ENCODE measurements around the gene MAP3K4. TPM values are rescaled to one million over a fixed set of nuclear protein-coding genes. Genes with fewer than 3 reads are reported as not detected.

MAP3K4 gene
- polyA plus RNA-seq, 3 donors: 34.6 to 38.4 (median 36.7) TPM

DNA sequence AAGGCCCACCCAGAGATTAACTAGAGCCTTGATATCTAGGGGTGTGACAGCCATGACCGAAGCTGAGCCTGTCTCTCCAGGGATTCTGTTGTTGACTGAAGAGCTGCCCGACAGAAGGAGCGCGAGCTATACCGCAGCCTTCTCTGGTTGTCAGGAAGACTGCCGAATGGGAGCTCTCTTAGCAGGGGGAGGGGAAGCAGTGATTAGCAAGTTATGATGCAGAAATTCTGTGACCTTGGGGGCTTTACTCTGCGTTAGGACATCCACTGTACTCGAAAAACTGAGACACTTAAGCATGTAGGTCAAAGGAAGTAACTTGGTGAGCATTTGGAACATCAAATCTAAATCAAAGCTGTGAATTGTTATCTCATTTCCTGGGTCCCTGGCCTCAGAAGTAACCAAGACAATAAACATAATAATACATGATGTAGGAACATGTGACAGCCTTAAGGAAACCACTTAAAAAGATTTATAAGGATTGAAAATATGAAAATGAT is 84.7 kb downstream of the MAP3K4 start:
- no peak for DNase-seq (ENCODE audit: low read depth in 3 of 3, low spot score in 2 of 3)

DNA sequence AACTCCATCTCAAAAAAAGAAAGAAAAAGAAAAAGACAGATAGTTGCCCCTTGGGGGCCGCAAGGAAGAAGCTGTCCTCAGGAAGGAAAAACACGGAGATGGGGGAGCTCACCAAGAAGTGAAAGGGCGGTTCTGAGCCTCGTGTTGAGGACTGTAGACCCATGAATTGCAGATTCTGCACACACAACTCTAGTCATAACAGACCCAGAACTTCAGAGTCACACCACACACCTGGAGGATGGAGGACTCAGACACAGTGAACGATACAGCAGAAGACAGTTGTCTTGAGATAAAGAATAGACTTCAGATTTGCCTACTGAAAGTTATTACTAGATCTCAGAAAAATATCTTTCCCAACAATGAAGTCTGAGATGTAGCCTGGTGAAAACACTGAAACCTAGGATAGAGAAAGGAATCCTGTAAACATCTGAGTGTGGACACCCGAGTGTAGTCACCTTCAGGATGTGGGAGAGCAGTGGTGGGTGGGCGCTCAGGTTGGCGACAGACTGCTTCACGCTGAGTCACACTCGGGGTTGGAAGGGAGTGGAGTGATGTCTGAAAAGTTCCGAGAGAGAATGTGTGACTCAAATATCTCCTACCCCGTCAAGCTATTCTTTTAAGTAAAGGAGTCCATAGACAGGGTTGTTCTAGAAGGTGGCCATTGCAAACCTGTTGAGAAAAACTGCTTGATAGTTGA is 88.1 kb downstream of the MAP3K4 start:
- no peak for DNase-seq (ENCODE audit: low read depth in 3 of 3, low spot score in 2 of 3)

DNA sequence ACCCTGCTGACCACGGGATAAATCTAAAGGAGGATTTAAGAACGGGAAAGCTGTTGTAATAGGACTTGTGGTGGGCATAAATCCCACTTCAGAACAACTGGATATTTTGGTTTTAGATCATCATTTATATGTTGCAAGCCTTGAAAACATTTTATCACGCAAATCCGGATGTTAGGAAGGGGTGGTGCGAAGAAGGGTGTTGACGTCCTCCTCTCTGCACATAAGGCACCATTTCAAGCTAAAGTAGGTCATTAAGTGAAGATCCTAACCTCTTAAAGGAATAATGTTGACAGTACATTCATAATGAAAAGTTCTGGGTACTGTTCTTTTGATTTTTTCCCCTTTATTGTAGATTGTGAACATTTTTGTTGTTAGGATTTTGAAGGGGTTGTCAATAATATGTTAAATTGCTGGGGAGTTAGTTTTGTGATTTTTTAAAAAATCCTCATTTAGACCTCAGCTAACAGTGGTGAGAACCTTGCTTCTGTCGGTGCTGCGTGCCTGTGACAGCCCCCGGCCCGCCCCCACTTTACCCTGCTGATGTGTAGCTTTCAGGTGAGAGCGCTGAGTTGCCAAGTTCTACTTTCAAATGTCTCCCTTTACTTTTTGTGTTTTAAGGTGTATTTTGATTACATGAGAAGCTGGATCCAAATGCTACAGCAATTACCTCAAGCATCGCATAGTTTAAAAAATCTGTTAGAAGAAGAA is 88.8 kb downstream of the MAP3K4 start:
- DNase-seq (ENCODE audit: low read depth in 3 of 3, low spot score in 2 of 3): no peak

DNA sequence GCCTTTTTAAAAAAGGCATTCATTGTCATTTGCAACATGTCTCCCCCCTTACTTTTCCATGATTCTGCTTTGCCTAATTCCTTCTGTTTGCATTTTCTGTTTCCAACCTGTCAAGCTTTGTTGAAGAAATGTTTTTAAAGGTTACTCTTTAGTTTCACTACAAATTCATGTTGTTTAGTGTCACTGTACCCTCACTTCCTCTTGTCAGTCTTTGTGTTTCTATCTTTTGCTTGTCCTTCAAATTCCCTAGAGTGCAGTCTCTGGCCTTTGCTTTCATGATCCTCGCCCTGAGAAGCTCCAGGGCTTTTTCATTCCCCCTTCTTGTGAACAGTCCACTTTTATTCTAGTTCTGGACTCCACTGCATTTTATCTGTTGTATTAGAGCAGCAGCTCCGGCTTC is 90.6 kb downstream of the MAP3K4 start:
- DNase-seq (ENCODE audit: low read depth in 3 of 3, low spot score in 2 of 3): no peak

DNA sequence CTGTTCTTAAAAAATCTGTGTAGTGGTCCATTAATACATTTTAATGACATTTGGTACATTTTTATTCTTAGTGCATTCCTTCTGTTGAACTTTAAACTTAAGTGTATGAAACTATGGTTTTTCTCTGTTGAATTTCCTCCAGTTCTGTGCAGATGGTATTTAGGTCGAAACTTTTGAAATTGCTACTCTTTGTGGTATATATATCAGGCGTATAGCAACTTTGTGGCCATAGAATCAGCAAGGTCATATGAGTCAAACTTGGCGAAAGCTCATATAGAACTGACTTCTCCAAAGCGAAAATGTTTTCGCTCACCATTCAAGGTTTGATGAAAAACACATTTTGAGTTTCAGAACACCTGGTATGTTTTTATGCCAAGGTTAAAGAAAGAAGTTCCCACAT is 93.7 kb downstream of the MAP3K4 start:
- DNase-seq (ENCODE audit: low read depth in 3 of 3, low spot score in 2 of 3): no peak

DNA sequence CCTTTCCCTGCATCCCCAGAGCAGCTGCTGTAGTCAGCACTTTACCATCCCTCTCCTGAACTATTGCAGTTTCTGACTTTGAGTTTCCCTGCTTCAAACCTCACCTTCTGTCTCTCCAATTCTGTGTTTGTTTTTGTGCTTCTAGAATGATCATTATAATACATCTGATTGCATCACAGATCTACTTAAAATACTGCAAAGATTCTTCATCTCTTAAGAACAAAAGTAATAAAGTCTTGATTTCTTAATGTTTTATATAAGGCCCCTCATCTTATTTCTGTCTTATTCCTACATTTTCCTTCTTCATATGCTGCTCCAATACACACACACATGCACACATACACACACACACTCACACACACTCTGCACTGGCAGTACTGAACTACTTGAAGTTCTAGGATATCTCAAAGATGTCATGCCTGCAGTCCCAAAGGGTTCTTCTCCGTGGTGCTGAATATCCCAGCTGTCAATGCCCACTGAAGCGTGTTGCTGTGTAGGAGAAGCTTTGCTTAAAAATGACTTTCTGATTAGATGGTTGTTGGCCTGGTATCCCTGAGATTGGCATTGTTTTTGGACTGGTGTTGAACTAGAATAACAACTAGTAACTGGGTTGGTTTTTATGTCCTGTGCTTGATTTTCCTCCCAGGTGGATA is 97.2 kb downstream of the MAP3K4 start:
- no peak for DNase-seq (ENCODE audit: low read depth in 3 of 3, low spot score in 2 of 3)

DNA sequence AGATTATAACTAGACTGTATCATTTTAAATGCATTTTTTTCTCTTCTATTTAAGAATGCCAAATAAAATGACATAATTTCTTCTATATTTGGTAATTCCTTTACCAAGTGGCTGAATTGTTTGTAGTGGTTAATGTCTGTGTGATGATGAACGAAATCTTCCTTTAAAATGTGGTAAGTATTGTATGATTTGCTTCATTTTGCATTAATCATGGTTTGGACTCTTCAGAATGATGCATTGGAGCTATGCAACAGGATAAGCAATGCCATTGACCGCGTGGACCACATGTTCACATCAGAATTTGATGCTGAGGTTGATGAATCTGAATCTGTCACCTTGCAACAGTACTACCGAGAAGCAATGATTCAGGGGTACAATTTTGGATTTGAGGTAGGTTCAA is 99.6 kb downstream of the MAP3K4 start:
- DNase-seq (ENCODE audit: low read depth in 3 of 3, low spot score in 2 of 3): no peak

DNA sequence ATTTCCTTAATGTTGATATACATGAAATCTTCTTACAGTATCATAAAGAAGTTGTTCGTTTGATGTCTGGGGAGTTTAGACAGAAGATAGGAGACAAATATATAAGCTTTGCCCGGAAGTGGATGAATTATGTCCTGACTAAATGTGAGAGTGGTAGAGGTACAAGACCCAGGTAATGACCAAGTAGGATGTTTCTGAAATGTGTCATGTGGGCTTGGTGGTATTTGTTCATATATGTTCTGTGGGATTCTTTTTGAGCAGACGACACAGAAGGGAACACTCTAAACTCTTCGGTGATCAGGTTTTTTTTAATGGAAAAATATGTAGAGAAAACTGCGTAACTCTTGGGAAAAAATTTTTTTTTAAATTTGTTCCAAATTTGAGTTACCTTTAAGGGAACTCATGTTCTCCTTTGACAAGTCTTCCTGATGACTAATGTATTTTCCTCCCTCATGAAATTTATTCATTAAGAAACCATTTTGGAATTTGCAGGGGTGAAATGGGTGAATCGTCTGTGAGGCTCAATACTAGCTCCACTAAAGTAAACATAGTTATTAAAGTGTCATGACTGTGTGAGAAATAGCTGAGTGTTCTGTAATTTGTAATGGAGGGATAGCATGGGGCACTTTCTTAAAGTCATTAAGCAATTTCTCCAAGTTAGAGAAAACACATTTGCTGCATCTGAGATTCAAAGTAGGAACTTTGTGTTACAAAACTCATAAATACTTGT is 100.6 kb downstream of the MAP3K4 start:
- DNase-seq (ENCODE audit: low read depth in 3 of 3, low spot score in 2 of 3): no peak

DNA sequence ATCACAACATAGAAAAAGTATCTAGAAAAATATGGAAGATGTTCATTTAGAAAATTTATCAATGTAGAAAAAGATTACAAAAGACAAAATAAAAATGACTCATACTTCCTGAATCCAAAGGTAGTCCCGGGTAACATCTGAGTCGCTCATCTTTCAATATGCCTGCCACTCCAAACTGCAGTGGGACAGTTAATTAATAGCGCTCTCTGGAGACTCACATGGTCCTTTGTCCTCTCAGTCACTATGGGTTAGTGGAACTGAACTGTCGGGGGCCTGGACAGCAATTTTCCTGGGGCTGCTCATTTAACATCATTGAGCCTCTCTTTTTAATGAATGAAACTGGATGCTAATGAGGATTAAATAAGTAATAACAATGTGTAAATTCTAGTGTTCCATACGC is 103.4 kb downstream of the MAP3K4 start:
- DNase-seq (ENCODE audit: low read depth in 3 of 3, low spot score in 2 of 3): no peak

DNA sequence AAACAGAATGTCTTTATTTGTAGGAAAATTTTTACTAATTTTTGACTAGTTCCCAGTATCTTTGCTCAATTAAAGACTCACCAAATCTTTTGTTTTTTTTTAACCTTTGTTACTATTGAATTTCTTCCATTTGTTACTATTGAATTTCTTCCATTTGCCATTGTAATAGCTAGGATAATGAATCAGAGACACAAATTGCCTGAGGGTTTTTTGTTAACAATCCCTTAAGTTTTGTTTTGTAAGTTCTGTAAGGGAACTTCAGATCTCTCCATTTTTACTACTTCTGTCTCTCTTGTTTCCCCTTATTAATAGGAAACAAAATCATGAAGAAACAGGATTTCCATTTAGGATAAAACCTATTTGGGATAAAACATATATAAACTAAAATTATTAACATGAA is 104.3 kb downstream of the MAP3K4 start:
- DNase-seq (ENCODE audit: low read depth in 3 of 3, low spot score in 2 of 3): no peak

DNA sequence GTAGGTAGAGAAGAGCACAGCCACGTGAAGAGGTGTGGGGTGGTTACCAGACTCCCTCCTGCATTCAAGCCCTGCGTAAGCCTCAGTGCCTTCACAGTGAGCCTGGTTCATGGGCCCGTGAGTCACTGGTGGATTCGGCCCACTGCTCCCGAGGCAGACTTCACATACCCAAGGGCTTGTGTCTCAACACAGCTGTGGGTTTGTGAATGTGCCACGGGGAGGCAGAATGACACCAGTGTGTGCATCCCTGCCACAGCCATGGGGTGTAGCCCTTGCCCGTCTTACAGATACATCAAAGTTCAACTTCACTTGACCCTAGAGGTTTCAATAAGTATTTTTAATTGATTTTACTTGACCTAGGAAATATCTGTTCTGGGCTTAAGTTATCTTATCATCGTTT is 108.5 kb downstream of the MAP3K4 start:
- DNase-seq (ENCODE audit: low read depth in 3 of 3, low spot score in 2 of 3): no peak

DNA sequence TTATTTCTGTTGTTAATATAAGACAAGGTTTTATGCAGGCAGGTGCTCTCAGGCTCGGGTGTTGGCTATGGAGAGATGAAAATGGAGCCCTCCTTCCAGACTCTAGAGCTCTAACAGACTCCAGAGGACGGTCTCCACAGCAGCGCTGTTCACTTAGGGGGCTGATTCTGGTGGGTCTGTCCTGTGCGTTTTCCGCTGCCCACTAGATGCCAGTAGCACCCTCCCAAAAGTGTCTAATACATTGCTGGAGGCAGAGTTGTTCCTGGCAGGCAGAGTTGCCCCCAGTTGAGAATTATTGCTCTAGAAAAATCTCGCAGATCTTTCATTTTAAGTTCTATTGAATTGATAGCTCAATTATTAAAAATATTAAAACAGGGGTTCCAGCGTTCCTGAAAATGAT is 109.9 kb downstream of the MAP3K4 start:
- DNase-seq (ENCODE audit: low read depth in 3 of 3, low spot score in 2 of 3): no peak

DNA sequence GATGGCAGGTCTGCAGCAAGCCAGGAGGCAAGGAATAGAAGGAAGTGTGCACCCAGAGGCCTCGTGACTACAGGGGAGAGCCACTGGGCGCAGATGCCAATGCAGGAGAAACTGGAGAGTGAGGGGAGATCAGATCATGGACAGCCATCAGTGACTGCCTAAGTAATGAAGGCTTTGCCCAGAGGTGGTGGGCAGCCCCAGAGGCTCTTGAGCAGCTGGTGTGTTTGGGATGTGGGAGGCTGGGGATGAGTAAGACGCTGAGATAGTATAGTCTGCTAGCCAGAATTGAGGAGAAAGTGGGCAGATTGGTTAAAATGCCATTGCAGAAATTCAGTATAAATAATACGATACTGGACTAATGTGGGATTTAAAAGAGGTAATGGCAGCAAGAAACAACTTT is 111.9 kb downstream of the MAP3K4 start:
- no peak for DNase-seq (ENCODE audit: low read depth in 3 of 3, low spot score in 2 of 3)

DNA sequence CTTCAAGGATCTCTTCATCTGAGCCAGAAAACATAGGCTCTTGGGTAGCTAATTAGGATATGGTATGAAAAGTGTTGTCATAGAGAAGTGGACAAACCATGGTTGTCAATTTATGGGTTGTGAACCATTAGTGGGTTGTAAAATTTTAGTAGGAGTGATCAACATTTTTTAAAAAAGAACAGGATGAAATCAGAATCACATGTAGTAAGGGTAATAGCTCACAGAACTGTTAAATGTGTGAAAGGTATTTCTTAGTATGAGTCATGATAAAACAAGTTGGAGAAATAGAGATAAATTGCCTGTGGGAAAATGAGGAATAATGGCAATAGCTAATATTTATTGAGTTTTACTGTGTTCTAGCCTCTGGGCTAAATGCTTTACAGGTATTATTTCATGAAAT is 113.4 kb downstream of the MAP3K4 start:
- DNase-seq (ENCODE audit: low read depth in 3 of 3, low spot score in 2 of 3): no peak

DNA sequence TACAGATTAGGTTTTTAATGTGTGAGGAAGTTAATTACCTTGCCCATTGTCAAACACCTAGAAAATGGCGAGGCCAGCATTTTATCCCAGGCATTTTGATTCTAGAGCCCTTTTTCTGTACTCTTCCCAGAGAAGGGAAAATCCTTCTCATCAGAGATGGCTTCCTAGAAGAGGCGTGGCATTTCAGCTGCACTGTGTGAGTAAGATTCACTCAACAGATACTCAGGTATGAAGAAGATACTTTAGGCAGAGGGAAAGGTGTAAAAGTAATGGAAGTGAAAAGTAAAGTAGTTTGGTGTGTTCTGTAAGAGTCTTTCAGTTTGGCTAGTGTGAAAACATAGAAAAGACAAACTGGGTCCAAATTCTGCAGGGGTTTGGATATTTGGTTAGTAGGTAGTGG is 113.8 kb downstream of the MAP3K4 start:
- no peak for DNase-seq (ENCODE audit: low read depth in 3 of 3, low spot score in 2 of 3)

DNA sequence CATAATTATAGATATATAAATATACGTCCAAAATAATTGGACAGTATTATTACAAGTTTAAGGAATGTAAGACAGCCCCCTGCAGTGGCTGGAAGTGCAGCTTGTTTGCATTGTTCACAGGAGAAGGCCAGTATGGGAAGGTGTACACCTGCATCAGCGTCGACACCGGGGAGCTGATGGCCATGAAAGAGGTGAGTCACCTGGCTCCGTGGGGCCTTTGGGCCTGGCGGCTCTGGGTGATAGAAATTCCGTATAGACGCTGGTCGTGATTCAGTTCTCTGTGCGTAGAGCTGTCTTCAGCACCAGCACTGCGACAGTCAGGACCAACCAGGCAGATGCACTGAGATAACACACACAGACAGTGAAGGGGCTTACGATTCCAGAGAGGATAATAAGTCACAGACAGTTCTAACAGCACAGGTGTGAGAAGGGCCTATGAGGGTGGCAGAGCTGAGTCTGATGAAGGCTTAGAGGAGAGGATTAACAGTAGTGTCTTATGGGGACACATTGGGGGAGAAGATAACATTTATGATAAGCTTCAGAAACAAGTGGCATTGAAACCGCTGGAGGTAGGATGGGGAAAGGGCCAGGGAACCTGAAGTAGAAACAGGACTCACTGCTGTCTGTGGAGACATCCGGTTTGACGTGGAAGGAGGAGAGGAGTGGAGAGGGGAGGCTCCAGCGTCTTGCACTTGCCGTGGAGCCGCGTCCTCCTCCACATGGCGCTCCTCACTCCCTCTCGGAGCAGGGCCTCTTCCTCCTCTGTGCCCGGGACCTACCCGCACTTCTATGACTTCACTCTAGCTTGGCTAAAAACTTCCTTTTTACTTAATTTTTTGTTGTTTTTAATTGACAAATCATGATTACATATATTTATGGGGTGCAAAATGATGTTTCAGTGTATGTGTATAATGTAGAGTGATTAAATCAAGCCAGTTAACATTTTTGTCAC is 116.5 kb downstream of the MAP3K4 start:
- no peak for DNase-seq (ENCODE audit: low read depth in 3 of 3, low spot score in 2 of 3)

DNA sequence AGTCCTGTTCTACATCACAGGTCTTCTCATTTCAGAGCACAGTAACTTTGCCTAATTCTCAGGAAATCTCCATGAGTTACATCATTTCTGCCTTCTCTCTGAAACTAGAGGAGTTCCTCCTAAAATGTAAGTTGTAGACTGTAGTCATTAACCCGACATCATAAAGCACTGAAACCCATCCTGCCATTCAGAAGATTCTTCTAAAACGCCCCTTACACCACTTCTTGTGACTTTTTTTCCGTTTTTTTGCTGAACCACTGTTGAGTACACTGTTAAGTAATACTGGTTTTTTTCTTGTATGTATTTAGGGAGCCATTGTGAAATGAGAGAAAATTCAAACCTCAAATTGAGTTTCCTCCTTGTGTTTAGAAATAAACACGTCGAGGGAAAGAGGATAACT is 117.3 kb downstream of the MAP3K4 start:
- no peak for DNase-seq (ENCODE audit: low read depth in 3 of 3, low spot score in 2 of 3)

DNA sequence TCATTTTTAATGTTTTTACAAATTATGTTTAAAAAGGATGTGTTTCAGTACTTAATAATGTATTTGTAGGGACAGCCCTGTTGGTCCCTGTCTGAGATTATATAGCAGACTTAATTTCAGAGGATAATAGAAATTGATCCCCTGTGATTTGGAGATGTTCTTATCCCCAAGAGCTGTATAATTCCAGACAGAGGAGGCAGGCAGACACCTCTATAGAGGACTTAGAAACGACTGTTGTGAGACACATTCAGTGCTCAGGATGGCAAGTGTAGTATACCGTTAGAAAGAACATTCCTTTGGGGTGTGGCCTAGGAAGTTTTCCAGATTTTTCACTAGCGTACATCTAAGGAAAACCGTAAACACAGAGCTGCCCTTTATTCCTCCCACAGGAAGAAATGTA is 117.8 kb downstream of the MAP3K4 start:
- DNase-seq (ENCODE audit: low read depth in 3 of 3, low spot score in 2 of 3): no peak

DNA sequence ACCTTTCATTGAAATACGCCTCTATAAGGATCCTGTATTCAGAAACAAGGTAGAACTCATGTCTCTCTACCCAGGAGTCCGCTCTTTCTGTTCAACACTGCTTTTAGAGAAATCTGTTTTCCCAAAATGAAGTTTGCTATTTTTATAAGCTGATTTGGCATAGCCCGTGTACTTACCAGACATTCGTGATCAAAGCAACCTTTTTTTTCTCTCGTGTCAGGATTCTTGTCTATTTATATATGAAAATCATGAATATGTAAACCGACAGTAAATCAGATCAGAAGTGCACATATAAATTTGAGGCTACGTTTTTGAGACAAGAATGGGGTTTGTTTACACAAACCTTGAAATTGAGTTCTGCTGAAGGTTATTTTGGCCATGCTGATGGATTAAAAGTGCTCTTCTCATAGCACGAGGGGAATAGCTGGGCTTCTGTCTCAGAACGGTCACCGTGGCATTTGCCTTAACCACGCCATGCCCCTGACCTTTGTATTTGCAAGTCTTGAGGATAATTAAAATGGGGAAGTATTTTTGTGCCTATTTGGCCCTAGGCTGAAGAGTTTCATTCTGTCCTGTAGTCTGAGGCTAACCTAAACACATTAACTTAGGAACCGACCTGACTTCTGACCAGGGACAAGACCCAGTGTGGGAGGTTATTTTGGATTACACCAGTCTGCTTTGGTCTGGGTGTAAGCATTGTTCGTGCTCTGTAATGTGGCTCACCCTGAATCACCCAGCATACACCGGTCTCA is 118.6 kb downstream of the MAP3K4 start:
- DNase-seq (ENCODE audit: low read depth in 3 of 3, low spot score in 2 of 3): no peak

Data from right renal cortex interstitium (tissue), 3 donors.